Tibial nerve (tissue), 4 donors: ENCODE measurements around the gene PCBP4. TPM values are rescaled to one million over a fixed set of nuclear protein-coding genes. Genes with fewer than 3 reads are reported as not detected.

ENCODE experiments used
- DNase-seq, 2 donors: peaks; one replicate each; pipeline ENCODE4 v3.0.0-alpha.2; 2019; ENCODE audit warnings: low spot score in 2 of 2
- H3K27ac ChIP-seq, 4 donors: fragments of 200-600 bp; sonication (generic) in 3 of 4; one replicate each; pipeline ENCODE4 v1.5.1; 2017 to 2019; ENCODE audit warnings: mild to moderate bottlenecking in 1 of 4
- H3K27me3 ChIP-seq, 2 donors: fragments of 200-600 bp; sonication (generic) in 1 of 2; one replicate each; pipeline versions ENCODE4 v1.5.1 to v1.6.0; 2017 to 2019
- H3K36me3 ChIP-seq, 3 donors: fragments of 200-600 bp; sonication (generic); one replicate each; pipeline ENCODE4 v1.5.1; 2018 to 2019
- H3K4me1 ChIP-seq, 4 donors: fragments of 200-600 bp; sonication (generic) in 3 of 4; one replicate each; pipeline ENCODE4 v1.5.1; 2017 to 2019
- H3K4me3 ChIP-seq, 4 donors: fragments of 200-600 bp; sonication (generic) in 3 of 4; one replicate each; pipeline ENCODE4 v1.5.1; 2017 to 2019; ENCODE audit warnings: mild to moderate bottlenecking in 1 of 4, moderate library complexity in 1 of 4
- H3K9me3 ChIP-seq, 4 donors: fragments of 200-600 bp; sonication (generic) in 3 of 4; one replicate each; pipeline ENCODE4 v1.5.1; 2017 to 2019
- CTCF ChIP-seq, 5 experiments: fragments of 200-600 bp in 3 of 5; fragments of 450-650 bp in 2 of 5; sonication (generic) in 3 of 5; IDR thresholded peaks; one replicate each; pipeline ENCODE4 v1.5.1; 2016 to 2019; ENCODE audit warnings: antibody characterized with exemption in 5 of 5, mild to moderate bottlenecking in 3 of 5, moderate library complexity in 2 of 5
- EP300 ChIP-seq, 2 donors: sonication (generic); formaldehyde crosslinking; IDR thresholded peaks; one replicate each; pipeline ENCODE4 v1.6.1; 2017; ENCODE audit warnings: antibody characterized with exemption in 2 of 2, mild to moderate bottlenecking in 1 of 2
- POLR2A ChIP-seq, 2 donors: fragments of 450-650 bp; IDR thresholded peaks; one replicate each; pipeline ENCODE4 v1.6.1; 2017; ENCODE audit warnings: antibody characterized with exemption in 2 of 2, mild to moderate bottlenecking in 2 of 2, moderate library complexity in 2 of 2
- WGBS, 2 donors: methylation state at CpG; one replicate each; pipeline ENCODE4 v1.1.5; 2018; 5-methylcytosine and 5-hydroxymethylcytosine counted together
- total RNA-seq, 4 donors: library from RNA; depleted of rRNA; stranded (reverse); fragments of >200 nt; gene quantifications; one replicate each; pipeline ENCODE4 v1.1.0, GENCODE V29; 2016

Gene PCBP4
- total RNA-seq, 4 donors from 2014 or later: 838 to 1,216 (median 1,000) TPM

- H3K4me3 ChIP-seq: no peak overlapping the region
These were observed 38.3 kb upstream of the PCBP4 start for GRCh38 chr3:52005571-52005986.

DNA sequence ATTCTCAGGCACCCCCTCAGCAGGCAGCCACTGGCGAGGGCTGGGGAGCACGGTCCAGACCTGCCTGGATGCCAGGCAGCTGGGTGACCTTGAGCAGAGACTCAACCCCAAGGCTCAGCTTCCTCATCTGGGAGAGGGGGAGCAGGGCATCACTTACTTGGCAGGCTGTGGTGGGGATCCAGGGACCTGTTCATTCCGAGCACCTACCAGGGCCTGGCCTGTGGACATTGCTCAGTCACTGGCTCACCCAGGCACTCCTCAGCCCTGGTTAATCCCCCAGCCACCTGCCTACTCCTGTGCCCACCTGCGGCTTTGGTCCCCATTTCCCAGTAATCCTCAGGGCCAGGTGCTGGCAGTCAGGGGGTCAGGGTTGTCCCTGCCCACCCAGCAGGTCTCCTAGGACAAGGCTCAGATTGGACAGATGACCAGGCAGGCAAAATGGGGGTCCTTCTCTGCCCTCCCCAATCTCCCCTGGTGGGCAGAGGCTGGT is 37.7 kb upstream of the PCBP4 start:
- no peak for DNase-seq
- peak overlapping the region in 2 of 4 donors; percentile 56 to 67 for H3K27ac ChIP-seq
- H3K36me3 ChIP-seq: no peaks in the 10 kb centered on the region
- no peak overlapping the region for H3K4me3 ChIP-seq
- WGBS, 2 donors: 90 to 93% methylated on average over 3 to 4 of the region's 4 CpGs
- H3K9me3 ChIP-seq: no peaks in the 10 kb centered on the region
- no peaks in the 10 kb centered on the region for H3K27me3 ChIP-seq
- H3K4me1 ChIP-seq: peaks cover 0 to 33% (median 12%) of the 10 kb centered on the region in 4 donors
- TF ChIP-seq POLR2A (IDR thresholded peaks at IDR 0.05): no peak
- TF ChIP-seq CTCF (IDR thresholded peaks at IDR 0.05): no peak
- no peak for TF ChIP-seq EP300 (IDR thresholded peaks at IDR 0.05)

More at GRCh38 chr3:52005571-52005986, 38.3 kb upstream of the PCBP4 start:
- no peaks in the 10 kb centered on the region for H3K9me3 ChIP-seq
- H3K36me3 ChIP-seq: no peaks in the 10 kb centered on the region
- no peak for TF ChIP-seq CTCF (IDR thresholded peaks at IDR 0.05)
- TF ChIP-seq EP300 (IDR thresholded peaks at IDR 0.05): no peak
- no peaks in the 10 kb centered on the region for H3K27me3 ChIP-seq
- H3K4me1 ChIP-seq: peaks cover 0 to 33% (median 12%) of the 10 kb centered on the region in 4 donors
- peak overlapping the region in 2 of 4 donors; percentile 56 to 67 for H3K27ac ChIP-seq
- DNase-seq: no peak
- WGBS, 2 donors: 2 to 4% methylated on average over 6 to 12 of the region's 15 CpGs

- H3K4me3 ChIP-seq: no peak overlapping the region
These were observed 37.0 kb upstream of the PCBP4 start for GRCh38 chr3:52004163-52004787.

GRCh38 chr3:52002748-52003147 is 35.5 kb upstream of the PCBP4 start:
- H3K9me3 ChIP-seq: no peaks in the 10 kb centered on the region
- TF ChIP-seq EP300 (IDR thresholded peaks at IDR 0.05) (no peak), POLR2A (IDR thresholded peaks at IDR 0.05) (no peak), CTCF (IDR thresholded peaks at IDR 0.05) (no peak)
- DNase-seq: no peak
- 63 to 64% methylated on average over 6 of the region's 6 CpGs for whole genome bisulfite sequencing, 2 donors
- no peaks in the 10 kb centered on the region for H3K27me3 ChIP-seq
- H3K4me3 ChIP-seq: no peak overlapping the region
- H3K27ac ChIP-seq: no peak overlapping the region
- peaks cover 0 to 33% (median 12%) of the 10 kb centered on the region in 4 donors for H3K4me1 ChIP-seq
- H3K36me3 ChIP-seq: no peaks in the 10 kb centered on the region

More at GRCh38 chr3:52004163-52004787, 37.0 kb upstream of the PCBP4 start:
- no peaks in the 10 kb centered on the region for H3K36me3 ChIP-seq
- H3K27ac ChIP-seq: peak overlapping the region in 2 of 4 donors; percentile 56 to 67
- peaks cover 0 to 33% (median 12%) of the 10 kb centered on the region in 4 donors for H3K4me1 ChIP-seq
- no peaks in the 10 kb centered on the region for H3K9me3 ChIP-seq
- TF ChIP-seq CTCF (IDR thresholded peaks at IDR 0.05): peak; percentile 26 to 80 (median 62)
- peak in 1 of 2 donors; percentile 34 for TF ChIP-seq EP300 (IDR thresholded peaks at IDR 0.05)
- no peak for TF ChIP-seq POLR2A (IDR thresholded peaks at IDR 0.05)
- 50 to 51% methylated on average over 15 to 16 of the region's 16 CpGs for WGBS, 2 donors
- no peak for DNase-seq
- no peaks in the 10 kb centered on the region for H3K27me3 ChIP-seq

GRCh38 chr3:52001443-52001974 is 34.3 kb upstream of the PCBP4 start:
- Histone ChIP-seq H3K27me3 (no peaks in the 10 kb centered on the region), H3K9me3 (no peaks in the 10 kb centered on the region), H3K27ac (no peak overlapping the region), H3K4me3 (no peak overlapping the region), H3K4me1 (peaks cover 0 to 30% (median 12%) of the 10 kb centered on the region in 4 donors), H3K36me3 (no peaks in the 10 kb centered on the region)
- WGBS, 2 donors: 1 to 2% methylated on average over 16 to 18 of the region's 18 CpGs
- DNase-seq: peak; percentile 47 to 77
- TF ChIP-seq CTCF (IDR thresholded peaks at IDR 0.05) (peak; percentile 83 to 98 (median 93)), POLR2A (IDR thresholded peaks at IDR 0.05) (no peak)
